A549 (cell line): ENCODE data around the gene VIL1. TPM values are rescaled to one million over a fixed set of nuclear protein-coding genes. Genes with fewer than 3 reads are reported as not detected.

Experiments
- BHLHE40 ChIP-seq: IDR thresholded peaks from 2 replicates; pipeline ENCODE4 v1.6.1; 2012; ENCODE audit warnings: low read depth, low read length, inconsistent platforms
- CEBPB ChIP-seq, 2 experiments: fragments of >200 bp in 1 of 2; sonication (Bioruptor Twin) in 1 of 2; formaldehyde crosslinking in 1 of 2; IDR thresholded peaks; 2 replicates each; pipeline ENCODE4 v1.6.1; 2012 to 2016
- CHD2 ChIP-seq: fragments of 150-350 bp; IDR thresholded peaks from 2 replicates; pipeline ENCODE4 v1.6.1; 2014; ENCODE audit warnings: low read length; ENCODE audit not compliant: partially characterized antibody
- CHD4 ChIP-seq: fragments of 200-600 bp; sonication (generic); IDR thresholded peaks from 2 replicates; pipeline ENCODE4 v1.6.1; 2016; ENCODE audit warnings: antibody characterized with exemption, mild to moderate bottlenecking, borderline replicate concordance
- CTCF ChIP-seq: fragments of >200 bp; sonication (Bioruptor Twin); formaldehyde crosslinking; IDR thresholded peaks from 3 replicates; pipeline ENCODE4 v1.5.1; 2016
- EHF ChIP-seq: fragments of 250-450 bp; sonication (Bioruptor Pico); IDR thresholded peaks from 2 replicates; pipeline ENCODE4 v1.5.0; 2020; ENCODE audit warnings: mild to moderate bottlenecking
- EP300 ChIP-seq, 2 experiments: fragments of >200 bp; sonication (Bioruptor Twin); formaldehyde crosslinking; IDR thresholded peaks; 2 replicates in 1 of 2; 3 replicates in 1 of 2; pipeline ENCODE4 v1.6.1; 2016 to 2017
- ESRRA ChIP-seq: fragments of 150-350 bp; IDR thresholded peaks from 2 replicates; pipeline ENCODE4 v1.6.1; 2014; ENCODE audit warnings: mild to moderate bottlenecking, low read length, borderline replicate concordance
- FOSB ChIP-seq: fragments of 250-450 bp; sonication (Bioruptor Pico); IDR thresholded peaks from 2 replicates; pipeline ENCODE4 v1.5.0; 2020; ENCODE audit warnings: mild to moderate bottlenecking, moderate library complexity
- FOXS1 ChIP-seq: fragments of 250-450 bp; sonication (Bioruptor Pico); IDR thresholded peaks from 2 replicates; pipeline ENCODE4 v1.5.0; 2020; ENCODE audit warnings: mild to moderate bottlenecking, moderate library complexity
- GATA3 ChIP-seq: IDR thresholded peaks from 2 replicates; pipeline ENCODE4 v1.6.1; 2012; ENCODE audit warnings: borderline replicate concordance
- HES2 ChIP-seq: fragments of >200 bp; sonication (Bioruptor Twin); formaldehyde crosslinking; IDR thresholded peaks from 2 replicates; pipeline ENCODE4 v1.6.1; 2016
- HMGXB4 ChIP-seq: fragments of 250-450 bp; sonication (Bioruptor Pico); IDR thresholded peaks from 2 replicates; pipeline ENCODE4 v1.5.0; 2021; ENCODE audit warnings: mild to moderate bottlenecking, moderate library complexity, borderline replicate concordance
- HOXA7 ChIP-seq: fragments of 250-450 bp; sonication (Bioruptor Pico); IDR thresholded peaks from 2 replicates; pipeline ENCODE4 v1.5.0; 2020; ENCODE audit warnings: mild to moderate bottlenecking, moderate library complexity
- HOXB13 ChIP-seq: fragments of 250-450 bp; sonication (Bioruptor Pico); IDR thresholded peaks from 2 replicates; pipeline ENCODE4 v1.5.0; 2020; ENCODE audit warnings: low read depth, mild to moderate bottlenecking, moderate library complexity
- KDM5A ChIP-seq: fragments of 200-600 bp; sonication (generic); IDR thresholded peaks from 2 replicates; pipeline ENCODE4 v1.6.1; 2016; ENCODE audit warnings: antibody characterized with exemption, mild to moderate bottlenecking
- MAZ ChIP-seq: fragments of 150-350 bp; IDR thresholded peaks from 2 replicates; pipeline ENCODE4 v1.6.1; 2014; ENCODE audit warnings: antibody characterized with exemption, low read depth, low read length, borderline replicate concordance
- MYC ChIP-seq: IDR thresholded peaks from 2 replicates; pipeline ENCODE4 v1.6.1; 2012; ENCODE audit warnings: mild to moderate bottlenecking, inconsistent platforms, low read length, improper control_type of control experiment, borderline replicate concordance
- NFE2L2 ChIP-seq: fragments of 150-350 bp; conservative IDR thresholded peaks from 2 replicates; pipeline ENCODE4 v1.6.1; 2014; ENCODE audit warnings: low read length
- NPAS2 ChIP-seq: fragments of 250-450 bp; sonication (Bioruptor Pico); IDR thresholded peaks from 2 replicates; pipeline ENCODE4 v1.8.0; 2022; ENCODE audit warnings: mild to moderate bottlenecking, moderate library complexity, borderline replicate concordance
- POLR2A ChIP-seq: IDR thresholded peaks from 2 replicates; pipeline ENCODE4 v1.6.1; 2012; ENCODE audit warnings: mild to moderate bottlenecking, low read length
- POLR2AphosphoS2 ChIP-seq: conservative IDR thresholded peaks from 2 replicates; pipeline ENCODE4 v1.6.1; 2012; ENCODE audit warnings: low read length, improper control_type of control experiment, inconsistent platforms
- RAD21 ChIP-seq, 2 experiments: fragments of >200 bp in 1 of 2; sonication (Bioruptor Twin) in 1 of 2; formaldehyde crosslinking in 1 of 2; IDR thresholded peaks in 1 of 2; conservative IDR thresholded peaks in 1 of 2; 2 replicates in 1 of 2; 3 replicates in 1 of 2; pipeline ENCODE4 v1.6.1; 2012 to 2018; ENCODE audit warnings: inconsistent platforms in 1 of 2
- RCOR1 ChIP-seq: fragments of 150-350 bp; IDR thresholded peaks from 2 replicates; pipeline ENCODE4 v1.6.1; 2014; ENCODE audit warnings: antibody characterized with exemption, low read length, low read depth
- RFX5 ChIP-seq: fragments of 450-650 bp; IDR thresholded peaks from 2 replicates; pipeline ENCODE4 v1.7.1; 2014; ENCODE audit warnings: antibody characterized with exemption, mild to moderate bottlenecking, moderate library complexity
- ZNF302 ChIP-seq: fragments of 250-450 bp; sonication (Bioruptor Pico); IDR thresholded peaks from 2 replicates; pipeline ENCODE4 v1.9.0; 2021; ENCODE audit warnings: inconsistent platforms, mild to moderate bottlenecking, moderate library complexity
- polyA plus RNA-seq, 4 experiments: library from polyadenylated mRNA; depleted of rRNA in 3 of 4; stranded (reverse); fragments of >200 nt; fragmentation: RNase III in 1 of 4; extraction: RNeasy Plus Mini Kit Qiagen cat#74134 plus additional on column Dnase treatment in 1 of 4; gene quantifications; 2 replicates in 3 of 4; 3 replicates in 1 of 4; pipeline ENCODE4 v1.2.3, GENCODE V29; 2011 to 2017
- TF ChIP-seq, protein P1 (sequence below): fragments of 450-650 bp; IDR thresholded peaks from 2 replicates; pipeline ENCODE4 v1.6.1; 2014; ENCODE audit warnings: antibody characterized with exemption
- TF ChIP-seq, protein P2 (sequence below): IDR thresholded peaks from 2 replicates; pipeline ENCODE4 v1.6.1; 2012
- TF ChIP-seq, protein P3 (sequence below): IDR thresholded peaks from 2 replicates; pipeline ENCODE4 v1.6.1; 2012; ENCODE audit warnings: low read depth, borderline replicate concordance
- TF ChIP-seq, protein P4 (sequence below): fragments of 150-350 bp; IDR thresholded peaks from 2 replicates; pipeline ENCODE4 v1.6.1; 2014; ENCODE audit warnings: low read depth, mild to moderate bottlenecking, low read length

The VIL1 gene
- polyA plus RNA-seq, 2 of the 4 experiments (the other 2 are of a cell fraction): 1.9 to 2.3 TPM

- peak; percentile 48; the same call in 1 of the 2 replicates for TF ChIP-seq MAZ
- TF ChIP-seq RFX5: no peak
- TF ChIP-seq NFE2L2: no peak
- TF ChIP-seq, protein P1, sequence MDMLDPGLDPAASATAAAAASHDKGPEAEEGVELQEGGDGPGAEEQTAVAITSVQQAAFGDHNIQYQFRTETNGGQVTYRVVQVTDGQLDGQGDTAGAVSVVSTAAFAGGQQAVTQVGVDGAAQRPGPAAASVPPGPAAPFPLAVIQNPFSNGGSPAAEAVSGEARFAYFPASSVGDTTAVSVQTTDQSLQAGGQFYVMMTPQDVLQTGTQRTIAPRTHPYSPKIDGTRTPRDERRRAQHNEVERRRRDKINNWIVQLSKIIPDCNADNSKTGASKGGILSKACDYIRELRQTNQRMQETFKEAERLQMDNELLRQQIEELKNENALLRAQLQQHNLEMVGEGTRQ: no peak
- no peak for TF ChIP-seq RCOR1
- no peak for TF ChIP-seq FOSB (CRISPR knock-in tag)
- peak in 1 of 2 experiments; percentile 59; a peak in 2 of 4 replicates for TF ChIP-seq CEBPB (IDR thresholded peaks at IDR 0.05)
- no peak for TF ChIP-seq HOXA7
- TF ChIP-seq ZNF302 (CRISPR knock-in tag): no peak
- no peak for TF ChIP-seq HES2
- TF ChIP-seq KDM5A: no peak
- no peak for TF ChIP-seq ESRRA
- TF ChIP-seq FOXS1 (CRISPR knock-in tag): no peak
- peak; percentile 54 for TF ChIP-seq POLR2A
- TF ChIP-seq GATA3: no peak; the same call in 1 of the 2 replicates
- no peak for TF ChIP-seq EP300 (IDR thresholded peaks at IDR 0.05)
- TF ChIP-seq CHD2: no peak
- TF ChIP-seq HOXB13 (CRISPR knock-in tag): no peak
- TF ChIP-seq MYC: no peak; the same call in 1 of the 2 replicates
- TF ChIP-seq, protein P2, sequence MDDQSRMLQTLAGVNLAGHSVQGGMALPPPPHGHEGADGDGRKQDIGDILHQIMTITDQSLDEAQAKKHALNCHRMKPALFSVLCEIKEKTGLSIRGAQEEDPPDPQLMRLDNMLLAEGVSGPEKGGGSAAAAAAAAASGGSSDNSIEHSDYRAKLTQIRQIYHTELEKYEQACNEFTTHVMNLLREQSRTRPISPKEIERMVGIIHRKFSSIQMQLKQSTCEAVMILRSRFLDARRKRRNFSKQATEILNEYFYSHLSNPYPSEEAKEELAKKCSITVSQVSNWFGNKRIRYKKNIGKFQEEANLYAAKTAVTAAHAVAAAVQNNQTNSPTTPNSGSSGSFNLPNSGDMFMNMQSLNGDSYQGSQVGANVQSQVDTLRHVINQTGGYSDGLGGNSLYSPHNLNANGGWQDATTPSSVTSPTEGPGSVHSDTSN: peak; percentile 55
- TF ChIP-seq POLR2AphosphoS2: no peak
- TF ChIP-seq RAD21 (conservative IDR thresholded peaks at IDR 0.05 in 1 of 2, IDR thresholded peaks at IDR 0.05 in 1 of 2): no peak; a peak in 1 of 5 replicates
- no peak for TF ChIP-seq EHF (CRISPR knock-in tag)
- TF ChIP-seq CHD4: no peak
- TF ChIP-seq, protein P3, sequence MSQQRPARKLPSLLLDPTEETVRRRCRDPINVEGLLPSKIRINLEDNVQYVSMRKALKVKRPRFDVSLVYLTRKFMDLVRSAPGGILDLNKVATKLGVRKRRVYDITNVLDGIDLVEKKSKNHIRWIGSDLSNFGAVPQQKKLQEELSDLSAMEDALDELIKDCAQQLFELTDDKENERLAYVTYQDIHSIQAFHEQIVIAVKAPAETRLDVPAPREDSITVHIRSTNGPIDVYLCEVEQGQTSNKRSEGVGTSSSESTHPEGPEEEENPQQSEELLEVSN: peak; percentile 87
- no peak for TF ChIP-seq HMGXB4 (CRISPR knock-in tag)
- no peak for TF ChIP-seq NPAS2 (CRISPR knock-in tag)
- TF ChIP-seq BHLHE40: no peak
- TF ChIP-seq, protein P4, sequence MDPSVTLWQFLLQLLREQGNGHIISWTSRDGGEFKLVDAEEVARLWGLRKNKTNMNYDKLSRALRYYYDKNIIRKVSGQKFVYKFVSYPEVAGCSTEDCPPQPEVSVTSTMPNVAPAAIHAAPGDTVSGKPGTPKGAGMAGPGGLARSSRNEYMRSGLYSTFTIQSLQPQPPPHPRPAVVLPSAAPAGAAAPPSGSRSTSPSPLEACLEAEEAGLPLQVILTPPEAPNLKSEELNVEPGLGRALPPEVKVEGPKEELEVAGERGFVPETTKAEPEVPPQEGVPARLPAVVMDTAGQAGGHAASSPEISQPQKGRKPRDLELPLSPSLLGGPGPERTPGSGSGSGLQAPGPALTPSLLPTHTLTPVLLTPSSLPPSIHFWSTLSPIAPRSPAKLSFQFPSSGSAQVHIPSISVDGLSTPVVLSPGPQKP: no peak
- TF ChIP-seq CTCF: no peak
Measured at GRCh38 chr2:218399391-218400166, 19.3 kb upstream of the VIL1 start, which contains the start of gene CTDSP1 (continued).
